Neuronal stem cell (in vitro differentiated cells): ENCODE measurements around the gene JAKMIP1.
A peak's percentile ranks its signal among the peaks of the same experiment; 100 is the strongest.

Source experiments
- DNase-seq: peaks from one replicate; pipeline ENCODE4 v3.0.0-alpha.2; 2013; ENCODE audit warnings: low spot score
- H2AFZ ChIP-seq: one replicate; pipeline ENCODE4 v1.6.1; 2013; ENCODE audit warnings: mild to moderate bottlenecking, low read length, inconsistent platforms
- H2AK5ac ChIP-seq: 2 replicates; pipeline ENCODE4 v1.6.1; 2013; ENCODE audit warnings: low read depth, mild to moderate bottlenecking, inconsistent platforms, low read length, moderate library complexity, mixed read lengths
- H2BK120ac ChIP-seq: 2 replicates; pipeline ENCODE4 v1.6.1; 2013; ENCODE audit warnings: low read depth, mild to moderate bottlenecking, inconsistent platforms, low read length, moderate library complexity, mixed read lengths
- H2BK12ac ChIP-seq: one replicate; pipeline ENCODE4 v1.6.1; 2013; ENCODE audit warnings: low read length, inconsistent platforms
- H2BK15ac ChIP-seq: 2 replicates; pipeline ENCODE4 v1.6.1; 2013; ENCODE audit warnings: mild to moderate bottlenecking, low read length, inconsistent platforms, mixed read lengths
- H2BK5ac ChIP-seq: one replicate; pipeline ENCODE4 v1.6.1; 2013; ENCODE audit warnings: inconsistent platforms, mild to moderate bottlenecking, low read length, moderate library complexity
- H3K14ac ChIP-seq: one replicate; pipeline ENCODE4 v1.6.1; 2013; ENCODE audit warnings: low read length, inconsistent platforms
- H3K18ac ChIP-seq: 2 replicates; pipeline ENCODE4 v1.6.1; 2013; ENCODE audit warnings: low read length, inconsistent platforms
- H3K23ac ChIP-seq: 2 replicates; pipeline ENCODE4 v1.6.1; 2013; ENCODE audit warnings: low read depth, mild to moderate bottlenecking, mixed read lengths, low read length, inconsistent platforms; ENCODE audit not compliant: poor library complexity
- H3K27ac ChIP-seq: replicated peaks from 3 replicates; pipeline ENCODE4 v1.5.1; 2013; ENCODE audit warnings: low read length, inconsistent platforms
- H3K27me3 ChIP-seq, 3 experiments: 2 replicates each; pipeline ENCODE4 v1.6.1; 2013; ENCODE audit warnings: low read length in 3 of 3, mild to moderate bottlenecking in 2 of 3, inconsistent platforms in 1 of 3, low read depth in 1 of 3, mixed read lengths in 1 of 3, moderate library complexity in 1 of 3; ENCODE audit not compliant: control insufficient read depth in 3 of 3, insufficient read depth in 3 of 3
- H3K36me3 ChIP-seq, 2 donors: replicated peaks in 1 of 2; 2 replicates each; pipeline ENCODE4 v1.6.1; 2013; ENCODE audit warnings: low read length in 2 of 2; ENCODE audit not compliant: control insufficient read depth in 2 of 2, insufficient read depth in 2 of 2
- H3K4ac ChIP-seq: 2 replicates; pipeline ENCODE4 v1.6.1; 2013; ENCODE audit warnings: inconsistent platforms, mild to moderate bottlenecking, low read length, moderate library complexity
- H3K4me1 ChIP-seq, 2 donors: 1 replicate in 1 of 2; 2 replicates in 1 of 2; pipeline ENCODE4 v1.6.1; 2013; ENCODE audit warnings: low read length in 2 of 2, low read depth in 1 of 2; ENCODE audit not compliant: control insufficient read depth in 2 of 2, insufficient read depth in 1 of 2
- H3K4me2 ChIP-seq: one replicate; pipeline ENCODE4 v1.6.1; 2013; ENCODE audit warnings: mild to moderate bottlenecking, low read length, inconsistent platforms; ENCODE audit not compliant: insufficient read depth, poor library complexity, severe bottlenecking
- H3K4me3 ChIP-seq, 2 donors: 2 replicates each; pipeline ENCODE4 v1.5.1; 2013; ENCODE audit warnings: low read length in 2 of 2, mild to moderate bottlenecking in 2 of 2, inconsistent platforms in 1 of 2, moderate library complexity in 1 of 2
- H3K79me1 ChIP-seq: one replicate; pipeline ENCODE4 v1.6.1; 2013; ENCODE audit warnings: low read depth, mild to moderate bottlenecking, inconsistent platforms, low read length, moderate library complexity
- H3K9ac ChIP-seq: one replicate; pipeline ENCODE4 v1.6.1; 2013; ENCODE audit warnings: mild to moderate bottlenecking, low read depth, low read length, inconsistent platforms; ENCODE audit not compliant: poor library complexity
- H3K9me3 ChIP-seq, 2 donors: replicated peaks in 1 of 2; 2 replicates each; pipeline versions ENCODE3 to v1.6.1; 2013; ENCODE audit warnings: low read length in 2 of 2, mild to moderate bottlenecking in 2 of 2, inconsistent platforms in 1 of 2, low read depth in 1 of 2, mixed read lengths in 1 of 2, moderate library complexity in 1 of 2; ENCODE audit not compliant: control insufficient read depth in 2 of 2, insufficient read depth in 1 of 2
- H4K8ac ChIP-seq: one replicate; pipeline ENCODE4 v1.6.1; 2013; ENCODE audit warnings: low read depth, mild to moderate bottlenecking, inconsistent platforms, low read length, moderate library complexity
- H4K91ac ChIP-seq: one replicate; pipeline ENCODE4 v1.6.1; 2013; ENCODE audit warnings: low read length, low read depth, mild to moderate bottlenecking, inconsistent platforms; ENCODE audit not compliant: poor library complexity
- WGBS, 2 donors: extraction: QIAGEN DNeasy Blood & Tissue Kit; methylation state at CpG; one replicate each; pipeline ENCODE4 v1.1.7; 2013; ENCODE audit warnings: missing lambda C conversion rate in 2 of 2, mixed read lengths in 1 of 2; ENCODE audit not compliant: insufficient read length in 2 of 2, insufficient replicate concordance in 1 of 2; ENCODE audit errors: extremely low coverage in 2 of 2; 5-methylcytosine and 5-hydroxymethylcytosine counted together

The JAKMIP1 gene

GRCh38 chr4:6178757-6179156 is 21.6 kb downstream of the JAKMIP1 start:
- WGBS, 2 donors: no CpG with 5 or more reads among the region's 4 CpGs
- no peaks in the 10 kb centered on the region for H3K4me1 ChIP-seq

GRCh38 chr4:6177587-6178197 is 22.7 kb downstream of the JAKMIP1 start:
- Histone ChIP-seq H2AK5ac (no peak overlapping the region), H3K27me3 (peaks cover 0 to 2% (median 0%) of the 10 kb centered on the region in 3 experiments), H4K91ac (no peak overlapping the region), H4K8ac (no peak overlapping the region), H3K4me2 (no peak overlapping the region), H3K18ac (no peak overlapping the region), H3K79me1 (no peaks in the 10 kb centered on the region), H3K27ac (no peak overlapping the region), H3K36me3 (no peaks in the 10 kb centered on the region), H3K9me3 (peaks cover 0 to 3% of the 10 kb centered on the region in 2 donors), H2AFZ (peak overlapping the region; percentile 19), H2BK12ac (no peak overlapping the region), H3K23ac (peak overlapping the region; percentile 19), H3K14ac (no peak overlapping the region), H2BK120ac (no peak overlapping the region), H3K9ac (no peak overlapping the region), H2BK15ac (no peak overlapping the region), H3K4me3 (no peak overlapping the region), H2BK5ac (no peak overlapping the region), H3K4ac (no peak overlapping the region), H3K4me1 (no peaks in the 10 kb centered on the region)
- WGBS, 2 donors: no CpG with 5 or more reads among the region's 9 CpGs
- DNase-seq: no peak

More at GRCh38 chr4:6178757-6179156, 21.6 kb downstream of the JAKMIP1 start:
- no peak overlapping the region for H2AK5ac ChIP-seq
- no peak overlapping the region for H3K4me2 ChIP-seq
- no peak overlapping the region for H4K8ac ChIP-seq
- no peak for DNase-seq
- H3K23ac ChIP-seq: no peak overlapping the region
- no peaks in the 10 kb centered on the region for H3K36me3 ChIP-seq
- no peak overlapping the region for H2BK12ac ChIP-seq
- H4K91ac ChIP-seq: no peak overlapping the region
- H3K27me3 ChIP-seq: peaks cover 0 to 2% (median 0%) of the 10 kb centered on the region in 3 experiments
- peaks cover 0 to 3% of the 10 kb centered on the region in 2 donors for H3K9me3 ChIP-seq
- H2BK120ac ChIP-seq: no peak overlapping the region
- no peaks in the 10 kb centered on the region for H3K79me1 ChIP-seq
- H3K18ac ChIP-seq: no peak overlapping the region
- H3K27ac ChIP-seq: no peak overlapping the region
- H2BK15ac ChIP-seq: no peak overlapping the region
- no peak overlapping the region for H3K9ac ChIP-seq
- H3K4ac ChIP-seq: no peak overlapping the region
- H3K14ac ChIP-seq: no peak overlapping the region
- H3K4me3 ChIP-seq: no peak overlapping the region
- no peak overlapping the region for H2AFZ ChIP-seq
- no peak overlapping the region for H2BK5ac ChIP-seq

- Histone ChIP-seq H3K9ac (no peak overlapping the region), H3K4me3 (no peak overlapping the region), H3K4ac (no peak overlapping the region), H3K4me2 (no peak overlapping the region), H3K23ac (no peak overlapping the region), H3K27me3 (peaks cover 0 to 2% (median 0%) of the 10 kb centered on the region in 3 experiments), H4K8ac (no peak overlapping the region), H2BK120ac (no peak overlapping the region), H3K18ac (no peak overlapping the region), H2BK12ac (no peak overlapping the region), H3K36me3 (no peaks in the 10 kb centered on the region), H3K14ac (peak overlapping the region; percentile 32), H3K27ac (no peak overlapping the region), H2BK15ac (no peak overlapping the region), H3K79me1 (no peaks in the 10 kb centered on the region), H3K9me3 (peaks cover 0 to 8% of the 10 kb centered on the region in 2 donors), H2AK5ac (no peak overlapping the region), H4K91ac (no peak overlapping the region), H2AFZ (no peak overlapping the region), H3K4me1 (no peaks in the 10 kb centered on the region), H2BK5ac (no peak overlapping the region)
- WGBS, 2 donors: no CpG with 5 or more reads among the region's 5 CpGs
- no peak for DNase-seq
These were observed 24.9 kb downstream of the JAKMIP1 start for GRCh38 chr4:6175426-6175825.

- no peak for DNase-seq
- H2AK5ac ChIP-seq: no peak overlapping the region
- no peak overlapping the region for H2BK5ac ChIP-seq
- H2AFZ ChIP-seq: no peak overlapping the region
- no peak overlapping the region for H2BK12ac ChIP-seq
- no peak overlapping the region for H3K9ac ChIP-seq
- no peak overlapping the region for H3K4ac ChIP-seq
- H3K36me3 ChIP-seq: no peaks in the 10 kb centered on the region
- no peak overlapping the region for H3K14ac ChIP-seq
- no peaks in the 10 kb centered on the region for H3K4me1 ChIP-seq
- WGBS, 2 donors: no CpG with 5 or more reads among the region's 3 CpGs
- no peak overlapping the region for H4K8ac ChIP-seq
- no peak overlapping the region for H2BK15ac ChIP-seq
- no peak overlapping the region for H3K27ac ChIP-seq
- no peak overlapping the region for H3K4me3 ChIP-seq
- H4K91ac ChIP-seq: no peak overlapping the region
- peaks cover 0 to 10% of the 10 kb centered on the region in 2 donors for H3K9me3 ChIP-seq
- no peak overlapping the region for H3K23ac ChIP-seq
- H3K18ac ChIP-seq: no peak overlapping the region
- H3K4me2 ChIP-seq: no peak overlapping the region
- H2BK120ac ChIP-seq: no peak overlapping the region
- H3K79me1 ChIP-seq: no peaks in the 10 kb centered on the region
- H3K27me3 ChIP-seq: no peaks in the 10 kb centered on the region
These were observed 27.5 kb downstream of the JAKMIP1 start for GRCh38 chr4:6172927-6173200.
